GM08714 (cell line): Measurements from ENCODE around the gene SARDH.

Experiments used
- H3K4me3 ChIP-seq: fragments of 200-500 bp; sonication (Bioruptor generic); 2 replicates; pipeline ENCODE4 v1.5.1; 2014; ENCODE audit warnings: mild to moderate bottlenecking, low read length, inconsistent platforms
- ZNF274 ChIP-seq: IDR thresholded peaks from 2 replicates; pipeline ENCODE4 v1.6.1; 2012; ENCODE audit warnings: mild to moderate bottlenecking, low read depth, low read length

The SARDH gene

GRCh38 chr9:133672503-133673257, 65.5 kb downstream of the SARDH start:
- no peak for TF ChIP-seq ZNF274
- no peak overlapping the region for H3K4me3 ChIP-seq

GRCh38 chr9:133671371-133671770, 66.8 kb downstream of the SARDH start:
- no peak for TF ChIP-seq ZNF274
- no peak overlapping the region for H3K4me3 ChIP-seq

GRCh38 chr9:133670466-133670865, 67.7 kb downstream of the SARDH start:
- TF ChIP-seq ZNF274: no peak
- H3K4me3 ChIP-seq: no peak overlapping the region

- no peak overlapping the region for H3K4me3 ChIP-seq
- TF ChIP-seq ZNF274: no peak
Observed at GRCh38 chr9:133669182-133669801, 68.9 kb downstream of the SARDH start.

- H3K4me3 ChIP-seq: no peak overlapping the region
- TF ChIP-seq ZNF274: no peak
Observed at GRCh38 chr9:133667759-133668450, 70.2 kb downstream of the SARDH start.

- H3K4me3 ChIP-seq: no peak overlapping the region
- no peak for TF ChIP-seq ZNF274
Observed at GRCh38 chr9:133666845-133667244, 71.3 kb downstream of the SARDH start.

GRCh38 chr9:133666387-133666786, 71.8 kb downstream of the SARDH start:
- H3K4me3 ChIP-seq: no peak overlapping the region
- TF ChIP-seq ZNF274: no peak

GRCh38 chr9:133665535-133665934, 72.6 kb downstream of the SARDH start:
- no peak overlapping the region for H3K4me3 ChIP-seq
- no peak for TF ChIP-seq ZNF274

GRCh38 chr9:133665096-133665495, 73.1 kb downstream of the SARDH start:
- no peak for TF ChIP-seq ZNF274

GRCh38 chr9:133664173-133665050, 73.7 kb downstream of the SARDH start:
- TF ChIP-seq ZNF274: no peak
- H3K4me3 ChIP-seq: no peak overlapping the region

More at GRCh38 chr9:133665096-133665495, 73.1 kb downstream of the SARDH start:
- no peak overlapping the region for H3K4me3 ChIP-seq

GRCh38 chr9:133661846-133662540, 76.2 kb downstream of the SARDH start:
- H3K4me3 ChIP-seq: no peak overlapping the region
- no peak for TF ChIP-seq ZNF274

GRCh38 chr9:133659516-133659915, 78.6 kb downstream of the SARDH start:
- H3K4me3 ChIP-seq: no peak overlapping the region
- no peak for TF ChIP-seq ZNF274
